Natural killer cell (primary cell): ENCODE data around the gene ADCY9. TPM values are rescaled to one million over a fixed set of nuclear protein-coding genes. Genes with fewer than 3 reads are reported as not detected.
"Not testable (repeated sequence)": the region's sequence is repeated elsewhere in the genome, so short reads cannot be mapped to it uniquely, and the experiment has no call there.

Source experiments
- ATAC-seq, 3 donors: fragments of 150-1000 bp in 2 of 3; fragments of 200-7000 bp in 1 of 3; cut with Tn5 transposase; 1 replicate in 1 of 3; 2 replicates in 2 of 3; pipeline ENCODE4 v1.10.0; 2021; ENCODE audit warnings: mild to moderate bottlenecking in 2 of 3, moderate library complexity in 2 of 3
- DNase-seq, 2 donors: peaks; one replicate each; pipeline versions ENCODE4 v3.0.0 to v3.0.0-alpha.2; 2013 to 2021; ENCODE audit warnings: mixed read lengths in 1 of 2
- H3K27ac ChIP-seq: one replicate; pipeline ENCODE4 v1.5.1; 2013; ENCODE audit warnings: mild to moderate bottlenecking, low read length
- H3K27me3 ChIP-seq: one replicate; pipeline ENCODE4 v1.6.1; 2013; ENCODE audit warnings: low read length; ENCODE audit not compliant: control insufficient read depth, insufficient read depth
- H3K36me3 ChIP-seq: one replicate; pipeline ENCODE4 v1.6.1; 2013; ENCODE audit warnings: low read length; ENCODE audit not compliant: control insufficient read depth, insufficient read depth
- H3K4me1 ChIP-seq: one replicate; pipeline ENCODE4 v1.6.1; 2013; ENCODE audit warnings: low read length; ENCODE audit not compliant: control insufficient read depth, insufficient read depth
- H3K4me3 ChIP-seq: one replicate; pipeline ENCODE4 v1.5.1; 2013; ENCODE audit warnings: low read length
- H3K9me3 ChIP-seq: one replicate; pipeline ENCODE4 v1.6.1; 2013; ENCODE audit warnings: low read length; ENCODE audit not compliant: control insufficient read depth, insufficient read depth
- H3K27ac Mint-ChIP-seq, 2 donors: one replicate each; pipeline ENCODE4 v1.8.0; 2022; ENCODE audit warnings: mild to moderate bottlenecking in 2 of 2, mixed read lengths in 2 of 2, moderate library complexity in 1 of 2
- H3K27me3 Mint-ChIP-seq, 2 donors: one replicate each; pipeline ENCODE4 v1.8.0; 2022; ENCODE audit warnings: low read depth in 2 of 2, mixed read lengths in 2 of 2
- H3K36me3 Mint-ChIP-seq: one replicate; pipeline ENCODE4 v1.8.0; 2022; ENCODE audit warnings: mixed read lengths
- H3K4me1 Mint-ChIP-seq, 2 donors: one replicate each; pipeline ENCODE4 v1.8.0; 2022; ENCODE audit warnings: mixed read lengths in 2 of 2
- H3K4me3 Mint-ChIP-seq: one replicate; pipeline ENCODE4 v1.8.0; 2022; ENCODE audit warnings: mild to moderate bottlenecking, moderate library complexity, mixed read lengths
- H3K9me3 Mint-ChIP-seq, 2 donors: one replicate each; pipeline ENCODE4 v1.8.0; 2022; ENCODE audit warnings: mixed read lengths in 2 of 2
- WGBS: methylation state at CpG from one replicate; pipeline ENCODE4 v1.1.7; 2013; ENCODE audit warnings: missing lambda C conversion rate; ENCODE audit not compliant: insufficient coverage; 5-methylcytosine and 5-hydroxymethylcytosine counted together
- intact Hi-C: fragments of 100-400 bp; cut with micrococcal nuclease; formaldehyde crosslinking; loops from one replicate; pipeline ENCODE4 v1.14.2; 2022
- total RNA-seq, 4 donors: library from RNA; stranded (reverse); fragments of 120-200 nt in 1 of 4; gene quantifications; one replicate each; pipeline versions ENCODE4 v1.2.3 to v1.2.4, GENCODE V29; 2013 to 2022
- TF ChIP-seq, protein P1 (sequence below): fragments of 200-600 bp; IDR thresholded peaks from one replicate; pipeline ENCODE4 v1.8.0; 2022; ENCODE audit warnings: antibody characterized with exemption

The ADCY9 gene
- total RNA-seq, 3 donors from 2014 or later (not counting 1 experiment from before 2014, with no cell fraction given), result 28.0 to 52.4 (median 38.3) TPM

GRCh38 chr16:4158143-4159093 lies 42.2 kb upstream of the ADCY9 start:
- H3K4me3 Mint-ChIP-seq, result no peak overlapping the region
- intact Hi-C loops, result no loop called here
- H3K9me3 ChIP-seq, result no peaks in the 10 kb centered on the region
- H3K36me3 ChIP-seq, result no peaks in the 10 kb centered on the region
- no peaks in the 10 kb centered on the region for H3K36me3 Mint-ChIP-seq
- no peak for DNase-seq
- no peak overlapping the region for H3K27ac ChIP-seq
- whole genome bisulfite sequencing, result 90% methylated on average over 13 of the region's 13 CpGs
- no peaks in the 10 kb centered on the region for H3K27me3 Mint-ChIP-seq
- H3K4me1 ChIP-seq, result no peaks in the 10 kb centered on the region
- H3K9me3 Mint-ChIP-seq, result no peaks in the 10 kb centered on the region
- no peak overlapping the region for H3K4me3 ChIP-seq
- ATAC-seq, result no peak
- TF ChIP-seq, protein P1, sequence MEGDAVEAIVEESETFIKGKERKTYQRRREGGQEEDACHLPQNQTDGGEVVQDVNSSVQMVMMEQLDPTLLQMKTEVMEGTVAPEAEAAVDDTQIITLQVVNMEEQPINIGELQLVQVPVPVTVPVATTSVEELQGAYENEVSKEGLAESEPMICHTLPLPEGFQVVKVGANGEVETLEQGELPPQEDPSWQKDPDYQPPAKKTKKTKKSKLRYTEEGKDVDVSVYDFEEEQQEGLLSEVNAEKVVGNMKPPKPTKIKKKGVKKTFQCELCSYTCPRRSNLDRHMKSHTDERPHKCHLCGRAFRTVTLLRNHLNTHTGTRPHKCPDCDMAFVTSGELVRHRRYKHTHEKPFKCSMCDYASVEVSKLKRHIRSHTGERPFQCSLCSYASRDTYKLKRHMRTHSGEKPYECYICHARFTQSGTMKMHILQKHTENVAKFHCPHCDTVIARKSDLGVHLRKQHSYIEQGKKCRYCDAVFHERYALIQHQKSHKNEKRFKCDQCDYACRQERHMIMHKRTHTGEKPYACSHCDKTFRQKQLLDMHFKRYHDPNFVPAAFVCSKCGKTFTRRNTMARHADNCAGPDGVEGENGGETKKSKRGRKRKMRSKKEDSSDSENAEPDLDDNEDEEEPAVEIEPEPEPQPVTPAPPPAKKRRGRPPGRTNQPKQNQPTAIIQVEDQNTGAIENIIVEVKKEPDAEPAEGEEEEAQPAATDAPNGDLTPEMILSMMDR, result no peak
- H3K27me3 ChIP-seq, result no peaks in the 10 kb centered on the region
- H3K4me1 Mint-ChIP-seq, result no peaks in the 10 kb centered on the region
- no peak overlapping the region for H3K27ac Mint-ChIP-seq

GRCh38 chr16:4157376-4157825 lies 41.2 kb upstream of the ADCY9 start:
- DNase-seq (no peak), ATAC-seq (no peak)
- 93% methylated on average over 4 of the region's 4 CpGs for WGBS
- Histone ChIP-seq H3K4me1 (no peaks in the 10 kb centered on the region), H3K36me3 (no peaks in the 10 kb centered on the region), H3K9me3 (no peaks in the 10 kb centered on the region), H3K27ac (no peak overlapping the region), H3K27me3 (no peaks in the 10 kb centered on the region), H3K4me3 (no peak overlapping the region)
- TF ChIP-seq, protein P1, result no peak
- no peaks in the 10 kb centered on the region for H3K4me1 Mint-ChIP-seq
- intact Hi-C loops, result no loop called here
- H3K27me3 Mint-ChIP-seq, result no peaks in the 10 kb centered on the region
- no peak overlapping the region for H3K27ac Mint-ChIP-seq
- H3K4me3 Mint-ChIP-seq, result no peak overlapping the region
- H3K9me3 Mint-ChIP-seq, result no peaks in the 10 kb centered on the region
- H3K36me3 Mint-ChIP-seq, result no peaks in the 10 kb centered on the region

GRCh38 chr16:4156503-4156902 lies 40.3 kb upstream of the ADCY9 start:
- 83% methylated on average over 1 of the region's 3 CpGs for WGBS

DNA sequence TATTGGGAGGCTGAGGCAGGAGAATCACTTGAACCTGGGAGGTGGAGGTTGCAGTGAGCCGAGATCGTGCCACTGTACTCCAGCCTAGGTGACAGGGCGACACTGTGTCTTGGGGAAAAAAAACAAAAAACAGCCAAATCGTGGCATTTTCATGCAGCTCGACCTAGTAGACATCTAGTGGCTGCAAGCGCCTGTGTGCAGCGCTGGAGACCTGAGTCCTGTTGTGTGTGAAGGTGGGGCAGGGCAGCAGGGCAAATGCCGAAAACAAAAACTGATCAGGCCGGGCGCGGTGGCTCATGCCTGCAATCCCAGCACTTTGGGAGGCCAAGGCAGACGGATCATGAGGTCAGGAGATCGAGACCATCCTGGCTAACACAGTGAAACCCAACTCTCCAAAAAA lies 37.1 kb upstream of the ADCY9 start:
- ATAC-seq, H3K36me3 ChIP-seq, H3K4me1 ChIP-seq, H3K27ac Mint-ChIP-seq, intact Hi-C loops, H3K27me3 ChIP-seq, H3K27ac ChIP-seq, DNase-seq, H3K9me3 ChIP-seq, H3K4me3 ChIP-seq, H3K4me3 Mint-ChIP-seq, H3K27me3 Mint-ChIP-seq, H3K4me1 Mint-ChIP-seq, H3K36me3 Mint-ChIP-seq, H3K9me3 Mint-ChIP-seq: not testable (repeated sequence)
- 90% methylated on average over 13 of the region's 13 CpGs for WGBS

More at GRCh38 chr16:4156503-4156902, 40.3 kb upstream of the ADCY9 start:
- H3K4me1 Mint-ChIP-seq, H3K4me3 ChIP-seq, H3K36me3 Mint-ChIP-seq, H3K4me3 Mint-ChIP-seq, H3K27ac ChIP-seq, H3K9me3 ChIP-seq, H3K27ac Mint-ChIP-seq, H3K36me3 ChIP-seq, ATAC-seq, intact Hi-C loops, DNase-seq, H3K27me3 Mint-ChIP-seq, H3K9me3 Mint-ChIP-seq, H3K27me3 ChIP-seq, H3K4me1 ChIP-seq: not testable (repeated sequence)
